HepG2 (cell line): ENCODE measurements around the gene AK9. TPM values are rescaled to one million over a fixed set of nuclear protein-coding genes. Genes with fewer than 3 reads are reported as not detected.
A peak's percentile ranks its signal among the peaks of the same experiment; 100 is the strongest.

Source experiments
- CREB1 ChIP-seq, 2 experiments: fragments of 450-650 bp in 1 of 2; IDR thresholded peaks; 2 replicates each; pipeline ENCODE4 v1.6.1; 2016 to 2017; ENCODE audit warnings: control low read depth in 1 of 2, mild to moderate bottlenecking in 1 of 2, missing compliant biosample characterization in 1 of 2, missing genetic modification characterization in 1 of 2
- FOXK2 ChIP-seq: fragments of 450-650 bp; IDR thresholded peaks from 2 replicates; pipeline ENCODE4 v1.6.1; 2016
- HDAC2 ChIP-seq: sonication (generic); formaldehyde crosslinking; IDR thresholded peaks from 2 replicates; pipeline ENCODE4 v1.4.0; 2020; ENCODE audit warnings: missing genetic modification reagents
- JUNB ChIP-seq: sonication (generic); formaldehyde crosslinking; IDR thresholded peaks from 2 replicates; pipeline ENCODE4 v1.8.0; 2022; ENCODE audit warnings: missing genetic modification reagents, mild to moderate bottlenecking, borderline replicate concordance
- KDM1A ChIP-seq: IDR thresholded peaks from 2 replicates; pipeline ENCODE4 v1.6.1; 2016; ENCODE audit warnings: missing compliant biosample characterization
- KDM5B ChIP-seq: sonication (generic); formaldehyde crosslinking; IDR thresholded peaks from 2 replicates; pipeline ENCODE4 v1.4.0; 2020; ENCODE audit warnings: missing genetic modification reagents, mild to moderate bottlenecking, borderline replicate concordance
- TBP ChIP-seq: sonication (generic); formaldehyde crosslinking; IDR thresholded peaks from 2 replicates; pipeline ENCODE4 v1.5.0; 2020; ENCODE audit warnings: missing genetic modification reagents
- ZNF430 ChIP-seq: sonication (generic); formaldehyde crosslinking; IDR thresholded peaks from 2 replicates; pipeline ENCODE4 v1.9.0; 2021; ENCODE audit warnings: mild to moderate bottlenecking, missing genetic modification reagents
- ZNF543 ChIP-seq: sonication (generic); formaldehyde crosslinking; IDR thresholded peaks from 2 replicates; pipeline ENCODE4 v1.4.0; 2020; ENCODE audit warnings: mild to moderate bottlenecking, missing genetic modification reagents
- ZNF788 ChIP-seq: sonication (generic); formaldehyde crosslinking; IDR thresholded peaks from 2 replicates; pipeline ENCODE4 v1.5.0; 2020; ENCODE audit warnings: mild to moderate bottlenecking, missing genetic modification reagents, borderline replicate concordance
- ZNF839 ChIP-seq: sonication (generic); formaldehyde crosslinking; IDR thresholded peaks from 2 replicates; pipeline ENCODE4 v1.4.0; 2020; ENCODE audit warnings: missing genetic modification reagents, mild to moderate bottlenecking, borderline replicate concordance
- ZSCAN30 ChIP-seq: sonication (generic); formaldehyde crosslinking; IDR thresholded peaks from 2 replicates; pipeline ENCODE4 v1.5.0; 2020; ENCODE audit warnings: mild to moderate bottlenecking, missing genetic modification reagents
- polyA plus RNA-seq, 8 experiments: library from polyadenylated mRNA; depleted of rRNA in 3 of 8; stranded (reverse) in 7 of 8; unstranded in 1 of 8; fragments of >200 nt; fragmentation: Illumina TruSeq in 4 of 8; extraction: Trizol in 4 of 8; gene quantifications; 2 replicates each; pipeline versions ENCODE4 v1.2.1 to v1.2.3, GENCODE V29; 2011 to 2016; ENCODE audit warnings: low read depth in 4 of 8, missing spikeins in 1 of 8, mixed read lengths in 1 of 8; ENCODE audit not compliant: insufficient read depth in 1 of 8
- total RNA-seq, 5 experiments: library from RNA; depleted of rRNA; stranded (reverse); fragments of >200 nt; fragmentation: Illumina TruSeq; extraction: Trizol; gene quantifications; 2 replicates each; pipeline ENCODE4 v1.2.3, GENCODE V29; 2016; ENCODE audit warnings: low read depth in 1 of 5
- TF ChIP-seq, protein P1 (sequence below): sonication (generic); formaldehyde crosslinking; IDR thresholded peaks from 2 replicates; pipeline ENCODE4 v1.8.0; 2023; ENCODE audit warnings: mild to moderate bottlenecking, missing genetic modification reagents
- TF ChIP-seq, protein P2 (sequence below): sonication (generic); formaldehyde crosslinking; IDR thresholded peaks from 2 replicates; pipeline ENCODE4 v1.4.0; 2020; ENCODE audit warnings: missing genetic modification reagents, borderline replicate concordance
- TF ChIP-seq, protein P3 (sequence below): sonication (generic); formaldehyde crosslinking; conservative IDR thresholded peaks from 2 replicates; pipeline ENCODE4 v1.8.0; 2022; ENCODE audit warnings: missing genetic modification reagents
- TF ChIP-seq, protein P4 (sequence below): sonication (generic); formaldehyde crosslinking; IDR thresholded peaks from 2 replicates; pipeline ENCODE4 v1.5.0; 2020; ENCODE audit warnings: missing genetic modification reagents
- TF ChIP-seq, protein P5 (sequence below): IDR thresholded peaks from 2 replicates; pipeline ENCODE4 v1.6.1; 2012; ENCODE audit warnings: low read depth, low read length, improper control_type of control experiment

AK9 gene
- total and polyA plus RNA-seq, 2 of the 13 experiments (the other 11 are each of a cell fraction or from before 2014, with no cell fraction given) = 3.2 to 4.8 TPM

DNA sequence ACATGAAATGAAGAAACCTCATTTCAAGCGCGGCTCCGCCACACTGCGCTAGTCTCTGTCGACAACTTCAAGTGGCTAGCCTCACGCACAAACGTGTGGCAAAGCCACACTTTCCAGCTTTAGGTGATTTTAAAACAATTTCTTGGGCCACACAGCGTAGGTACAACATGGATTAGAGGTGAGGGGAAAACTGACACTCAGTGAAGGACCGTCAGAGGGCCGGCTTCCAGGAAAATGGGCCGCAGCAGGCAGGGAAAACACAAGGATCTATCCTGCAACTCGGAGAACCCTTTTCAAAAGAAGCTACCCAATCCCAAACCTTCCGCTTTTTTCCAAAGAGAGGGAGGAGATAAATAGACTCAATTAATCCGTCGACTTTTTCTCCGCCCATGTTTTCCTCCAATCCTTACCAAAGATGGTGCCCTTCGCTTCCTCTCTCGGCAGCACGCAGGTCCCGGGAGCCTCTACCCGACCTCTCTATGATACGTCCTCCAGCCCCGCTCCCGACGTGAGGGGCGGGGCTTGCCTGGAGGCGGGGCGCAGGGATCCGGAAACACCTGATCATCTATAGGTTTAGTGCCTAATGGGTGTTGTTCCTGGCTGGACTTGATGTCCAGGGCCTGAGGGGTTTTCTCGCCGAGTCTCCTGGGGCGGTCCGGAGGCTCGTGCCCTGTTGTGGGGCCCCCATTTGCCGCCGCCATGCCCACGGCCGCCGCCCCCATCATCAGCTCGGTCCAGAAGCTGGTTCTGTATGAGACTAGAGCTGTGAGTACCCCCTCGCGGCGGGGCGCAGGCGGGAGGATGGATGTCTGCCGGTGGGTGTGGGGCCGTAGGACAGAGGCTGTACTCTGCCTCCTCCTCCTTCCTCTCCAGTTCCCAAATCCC, at the start of gene AK9, which contains the start of gene FIG4 (continued):
- peak; percentile 60; the same call in 1 of the 2 replicates for TF ChIP-seq KDM5B (CRISPR knock-in tag)
- TF ChIP-seq, protein P1, sequence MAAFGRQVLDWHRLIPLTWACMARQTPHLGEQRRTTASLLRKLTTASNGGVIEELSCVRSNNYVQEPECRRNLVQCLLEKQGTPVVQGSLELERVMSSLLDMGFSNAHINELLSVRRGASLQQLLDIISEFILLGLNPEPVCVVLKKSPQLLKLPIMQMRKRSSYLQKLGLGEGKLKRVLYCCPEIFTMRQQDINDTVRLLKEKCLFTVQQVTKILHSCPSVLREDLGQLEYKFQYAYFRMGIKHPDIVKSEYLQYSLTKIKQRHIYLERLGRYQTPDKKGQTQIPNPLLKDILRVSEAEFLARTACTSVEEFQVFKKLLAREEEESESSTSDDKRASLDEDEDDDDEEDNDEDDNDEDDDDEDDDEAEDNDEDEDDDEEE (CRISPR knock-in tag) = peak; percentile 84; the same call in 1 of the 2 replicates
- peak; percentile 17; the same call in 1 of the 2 replicates for TF ChIP-seq ZNF788
- TF ChIP-seq HDAC2 = peak; percentile 10; the same call in 1 of the 2 replicates
- TF ChIP-seq ZSCAN30 (CRISPR knock-in tag) = 0 out of 2 replicates have a peak, but pooled peaks have one; percentile 45
- TF ChIP-seq, protein P2, sequence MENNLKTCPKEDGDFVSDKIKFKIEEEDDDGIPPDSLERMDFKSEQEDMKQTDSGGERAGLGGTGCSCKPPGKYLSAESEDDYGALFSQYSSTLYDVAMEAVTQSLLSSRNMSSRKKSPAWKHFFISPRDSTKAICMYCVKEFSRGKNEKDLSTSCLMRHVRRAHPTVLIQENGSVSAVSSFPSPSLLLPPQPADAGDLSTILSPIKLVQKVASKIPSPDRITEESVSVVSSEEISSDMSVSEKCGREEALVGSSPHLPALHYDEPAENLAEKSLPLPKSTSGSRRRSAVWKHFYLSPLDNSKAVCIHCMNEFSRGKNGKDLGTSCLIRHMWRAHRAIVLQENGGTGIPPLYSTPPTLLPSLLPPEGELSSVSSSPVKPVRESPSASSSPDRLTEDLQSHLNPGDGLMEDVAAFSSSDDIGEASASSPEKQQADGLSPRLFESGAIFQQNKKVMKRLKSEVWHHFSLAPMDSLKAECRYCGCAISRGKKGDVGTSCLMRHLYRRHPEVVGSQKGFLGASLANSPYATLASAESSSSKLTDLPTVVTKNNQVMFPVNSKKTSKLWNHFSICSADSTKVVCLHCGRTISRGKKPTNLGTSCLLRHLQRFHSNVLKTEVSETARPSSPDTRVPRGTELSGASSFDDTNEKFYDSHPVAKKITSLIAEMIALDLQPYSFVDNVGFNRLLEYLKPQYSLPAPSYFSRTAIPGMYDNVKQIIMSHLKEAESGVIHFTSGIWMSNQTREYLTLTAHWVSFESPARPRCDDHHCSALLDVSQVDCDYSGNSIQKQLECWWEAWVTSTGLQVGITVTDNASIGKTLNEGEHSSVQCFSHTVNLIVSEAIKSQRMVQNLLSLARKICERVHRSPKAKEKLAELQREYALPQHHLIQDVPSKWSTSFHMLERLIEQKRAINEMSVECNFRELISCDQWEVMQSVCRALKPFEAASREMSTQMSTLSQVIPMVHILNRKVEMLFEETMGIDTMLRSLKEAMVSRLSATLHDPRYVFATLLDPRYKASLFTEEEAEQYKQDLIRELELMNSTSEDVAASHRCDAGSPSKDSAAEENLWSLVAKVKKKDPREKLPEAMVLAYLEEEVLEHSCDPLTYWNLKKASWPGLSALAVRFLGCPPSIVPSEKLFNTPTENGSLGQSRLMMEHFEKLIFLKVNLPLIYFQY (CRISPR knock-in tag) = 0 out of 2 replicates have a peak, but pooled peaks have one; percentile 45
- TF ChIP-seq ZNF430 (CRISPR knock-in tag) = 0 out of 2 replicates have a peak, but pooled peaks have one; percentile 29
- TF ChIP-seq, protein P3, sequence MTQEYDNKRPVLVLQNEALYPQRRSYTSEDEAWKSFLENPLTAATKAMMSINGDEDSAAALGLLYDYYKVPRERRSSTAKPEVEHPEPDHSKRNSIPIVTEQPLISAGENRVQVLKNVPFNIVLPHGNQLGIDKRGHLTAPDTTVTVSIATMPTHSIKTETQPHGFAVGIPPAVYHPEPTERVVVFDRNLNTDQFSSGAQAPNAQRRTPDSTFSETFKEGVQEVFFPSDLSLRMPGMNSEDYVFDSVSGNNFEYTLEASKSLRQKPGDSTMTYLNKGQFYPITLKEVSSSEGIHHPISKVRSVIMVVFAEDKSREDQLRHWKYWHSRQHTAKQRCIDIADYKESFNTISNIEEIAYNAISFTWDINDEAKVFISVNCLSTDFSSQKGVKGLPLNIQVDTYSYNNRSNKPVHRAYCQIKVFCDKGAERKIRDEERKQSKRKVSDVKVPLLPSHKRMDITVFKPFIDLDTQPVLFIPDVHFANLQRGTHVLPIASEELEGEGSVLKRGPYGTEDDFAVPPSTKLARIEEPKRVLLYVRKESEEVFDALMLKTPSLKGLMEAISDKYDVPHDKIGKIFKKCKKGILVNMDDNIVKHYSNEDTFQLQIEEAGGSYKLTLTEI (CRISPR knock-in tag) = no peak
- no peak for TF ChIP-seq TBP
- TF ChIP-seq ZNF839 (CRISPR knock-in tag) = 0 out of 2 replicates have a peak, but pooled peaks have one; percentile 71
- no peak for TF ChIP-seq FOXK2
- TF ChIP-seq ZNF543 = no peak
- TF ChIP-seq, protein P4, sequence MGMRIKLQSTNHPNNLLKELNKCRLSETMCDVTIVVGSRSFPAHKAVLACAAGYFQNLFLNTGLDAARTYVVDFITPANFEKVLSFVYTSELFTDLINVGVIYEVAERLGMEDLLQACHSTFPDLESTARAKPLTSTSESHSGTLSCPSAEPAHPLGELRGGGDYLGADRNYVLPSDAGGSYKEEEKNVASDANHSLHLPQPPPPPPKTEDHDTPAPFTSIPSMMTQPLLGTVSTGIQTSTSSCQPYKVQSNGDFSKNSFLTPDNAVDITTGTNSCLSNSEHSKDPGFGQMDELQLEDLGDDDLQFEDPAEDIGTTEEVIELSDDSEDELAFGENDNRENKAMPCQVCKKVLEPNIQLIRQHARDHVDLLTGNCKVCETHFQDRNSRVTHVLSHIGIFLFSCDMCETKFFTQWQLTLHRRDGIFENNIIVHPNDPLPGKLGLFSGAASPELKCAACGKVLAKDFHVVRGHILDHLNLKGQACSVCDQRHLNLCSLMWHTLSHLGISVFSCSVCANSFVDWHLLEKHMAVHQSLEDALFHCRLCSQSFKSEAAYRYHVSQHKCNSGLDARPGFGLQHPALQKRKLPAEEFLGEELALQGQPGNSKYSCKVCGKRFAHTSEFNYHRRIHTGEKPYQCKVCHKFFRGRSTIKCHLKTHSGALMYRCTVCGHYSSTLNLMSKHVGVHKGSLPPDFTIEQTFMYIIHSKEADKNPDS (CRISPR knock-in tag) = no peak
- TF ChIP-seq JUNB = no peak
- no peak for TF ChIP-seq CREB1 (IDR thresholded peaks at IDR 0.05)
- TF ChIP-seq CREB1 (CRISPR knock-in tag; IDR thresholded peaks at IDR 0.05) = peak; percentile 80
- TF ChIP-seq, protein P5, sequence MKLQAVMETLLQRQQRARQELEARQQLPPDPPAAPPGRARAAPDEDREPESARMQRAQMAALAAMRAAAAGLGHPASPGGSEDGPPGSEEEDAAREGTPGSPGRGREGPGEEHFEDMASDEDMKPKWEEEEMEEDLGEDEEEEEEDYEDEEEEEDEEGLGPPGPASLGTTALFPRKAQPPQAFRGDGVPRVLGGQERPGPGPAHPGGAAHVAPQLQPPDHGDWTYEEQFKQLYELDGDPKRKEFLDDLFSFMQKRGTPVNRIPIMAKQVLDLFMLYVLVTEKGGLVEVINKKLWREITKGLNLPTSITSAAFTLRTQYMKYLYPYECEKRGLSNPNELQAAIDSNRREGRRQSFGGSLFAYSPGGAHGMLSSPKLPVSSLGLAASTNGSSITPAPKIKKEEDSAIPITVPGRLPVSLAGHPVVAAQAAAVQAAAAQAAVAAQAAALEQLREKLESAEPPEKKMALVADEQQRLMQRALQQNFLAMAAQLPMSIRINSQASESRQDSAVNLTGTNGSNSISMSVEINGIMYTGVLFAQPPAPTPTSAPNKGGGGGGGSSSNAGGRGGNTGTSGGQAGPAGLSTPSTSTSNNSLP = 0 out of 2 replicates have a peak, but pooled peaks have one; percentile 25
- 0 out of 2 replicates have a peak, but pooled peaks have one; percentile 14 for TF ChIP-seq KDM1A
